Psoas muscle (tissue), 8 donors: ENCODE data around the gene PFKFB2. TPM values are rescaled to one million over a fixed set of nuclear protein-coding genes. Genes with fewer than 3 reads are reported as not detected.

ENCODE experiments used
- ATAC-seq, 4 donors: fragments of 200-7000 bp; cut with Tn5 transposase; one replicate each; pipeline ENCODE4 v1.9.1; 2020; ENCODE audit warnings: moderate library complexity in 3 of 4, mild to moderate bottlenecking in 2 of 4
- DNase-seq, 2 donors: peaks; one replicate each; pipeline ENCODE4 v3.0.0-alpha.2; 2020
- H3K27ac ChIP-seq: fragments of 200-600 bp; one replicate; pipeline ENCODE4 v1.8.0; 2022
- H3K27me3 ChIP-seq, 3 donors: fragments of 200-600 bp in 1 of 3; one replicate each; pipeline versions ENCODE4 v1.6.1 to v1.8.0; 2013 to 2022; ENCODE audit warnings: low read length in 2 of 3, mild to moderate bottlenecking in 2 of 3, moderate library complexity in 1 of 3; ENCODE audit not compliant: insufficient read depth in 3 of 3
- H3K36me3 ChIP-seq, 2 donors: fragments of 200-600 bp in 1 of 2; one replicate each; pipeline versions ENCODE4 v1.6.1 to v1.8.0; 2013 to 2022; ENCODE audit warnings: low read depth in 1 of 2, mild to moderate bottlenecking in 1 of 2, moderate library complexity in 1 of 2; ENCODE audit not compliant: insufficient read depth in 1 of 2
- H3K4me1 ChIP-seq: fragments of 200-600 bp; one replicate; pipeline ENCODE4 v1.8.0; 2022
- H3K4me3 ChIP-seq: fragments of 200-600 bp; one replicate; pipeline ENCODE4 v1.8.0; 2022; ENCODE audit warnings: mild to moderate bottlenecking
- H3K9me3 ChIP-seq: fragments of 200-600 bp; one replicate; pipeline ENCODE4 v1.8.0; 2022
- WGBS, 3 donors: extraction: QIAGEN DNeasy Blood & Tissue Kit; methylation state at CpG; one replicate each; pipeline versions ENCODE4 v1.1.6 to v1.1.7; 2013; 5-methylcytosine and 5-hydroxymethylcytosine counted together
- intact Hi-C, 2 donors: fragments of 100-400 bp; cut with DNase I; formaldehyde crosslinking; loops; one replicate each; pipeline versions ENCODE4 v1.11.0 to v1.14.2; 2022
- polyA plus RNA-seq, 3 donors: library from polyadenylated mRNA; stranded (reverse); fragments of 200-250 nt; gene quantifications; one replicate each; pipeline ENCODE4 v1.2.3, GENCODE V29; 2013
- total RNA-seq, 4 donors: library from RNA; stranded (reverse); fragmentation: NEBNext Ultra II Directional in 2 of 4; extraction: Animal tissue kit (Norgen Biotek cat#: 25700) in 2 of 4; gene quantifications; one replicate each; pipeline versions ENCODE4 v1.2.1 to v1.2.4, GENCODE V29; 2021 to 2023
- TF ChIP-seq, protein P1 (sequence below): fragments of 200-600 bp; IDR thresholded peaks from one replicate; pipeline ENCODE4 v1.8.0; 2022; ENCODE audit warnings: antibody characterized with exemption
- donor health status: healthy with polysubstance abuse.
- donor health status: DM: no; HTN: no; CAD: no; lungs with moderate emphysema.
- donor health status: Bipolar disorder and iron deficiency.
- donor health status: healthy.
- donor health status: DM: yes; HTN: yes; CAD: no.
- donor health status: DM: no; HTN: no; CAD: no.
- donor health status: DM: no; HTN: no; CAD: no.
- donor health status: DM: yes; HTN: yes; CAD: no.

Gene PFKFB2
- total and polyA plus RNA-seq, 7 donors = 3.9 to 149 (median 36.0) TPM

DNA sequence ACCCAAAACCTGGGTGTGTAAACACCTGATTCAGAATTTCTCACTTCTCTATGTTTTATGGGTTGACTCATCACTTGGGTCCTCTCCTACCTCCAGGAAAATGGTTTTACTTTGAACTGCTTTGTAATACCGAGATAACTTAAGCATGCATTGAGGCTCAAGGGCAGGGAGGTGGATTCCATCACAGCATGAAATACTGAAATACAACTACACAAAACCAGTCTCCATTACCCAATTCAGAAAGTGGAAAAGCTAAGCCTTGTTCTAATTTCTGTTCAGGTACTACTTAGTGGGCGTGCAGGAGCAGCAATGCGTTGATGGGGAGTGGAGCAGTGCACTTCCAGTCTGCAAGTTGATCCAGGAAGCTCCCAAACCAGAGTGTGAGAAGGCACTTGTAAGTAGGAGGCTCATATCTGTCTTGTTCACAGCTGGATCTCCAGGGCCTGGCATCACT, 44.8 kb downstream of the PFKFB2 start:
- no peak overlapping the region for H3K27ac ChIP-seq
- peaks cover 0 to 5% (median 0%) of the 10 kb centered on the region in 3 donors for H3K27me3 ChIP-seq
- H3K36me3 ChIP-seq = no peaks in the 10 kb centered on the region
- H3K9me3 ChIP-seq = no peaks in the 10 kb centered on the region
- TF ChIP-seq, protein P1, sequence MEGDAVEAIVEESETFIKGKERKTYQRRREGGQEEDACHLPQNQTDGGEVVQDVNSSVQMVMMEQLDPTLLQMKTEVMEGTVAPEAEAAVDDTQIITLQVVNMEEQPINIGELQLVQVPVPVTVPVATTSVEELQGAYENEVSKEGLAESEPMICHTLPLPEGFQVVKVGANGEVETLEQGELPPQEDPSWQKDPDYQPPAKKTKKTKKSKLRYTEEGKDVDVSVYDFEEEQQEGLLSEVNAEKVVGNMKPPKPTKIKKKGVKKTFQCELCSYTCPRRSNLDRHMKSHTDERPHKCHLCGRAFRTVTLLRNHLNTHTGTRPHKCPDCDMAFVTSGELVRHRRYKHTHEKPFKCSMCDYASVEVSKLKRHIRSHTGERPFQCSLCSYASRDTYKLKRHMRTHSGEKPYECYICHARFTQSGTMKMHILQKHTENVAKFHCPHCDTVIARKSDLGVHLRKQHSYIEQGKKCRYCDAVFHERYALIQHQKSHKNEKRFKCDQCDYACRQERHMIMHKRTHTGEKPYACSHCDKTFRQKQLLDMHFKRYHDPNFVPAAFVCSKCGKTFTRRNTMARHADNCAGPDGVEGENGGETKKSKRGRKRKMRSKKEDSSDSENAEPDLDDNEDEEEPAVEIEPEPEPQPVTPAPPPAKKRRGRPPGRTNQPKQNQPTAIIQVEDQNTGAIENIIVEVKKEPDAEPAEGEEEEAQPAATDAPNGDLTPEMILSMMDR = no peak
- ATAC-seq (no peak), DNase-seq (no peak)
- intact Hi-C loops = no loop called here
- no peaks in the 10 kb centered on the region for H3K4me1 ChIP-seq
- H3K4me3 ChIP-seq = no peak overlapping the region
- WGBS, 3 donors = 90 to 95% (median 92%) methylated on average over 3 of the region's 3 CpGs

DNA sequence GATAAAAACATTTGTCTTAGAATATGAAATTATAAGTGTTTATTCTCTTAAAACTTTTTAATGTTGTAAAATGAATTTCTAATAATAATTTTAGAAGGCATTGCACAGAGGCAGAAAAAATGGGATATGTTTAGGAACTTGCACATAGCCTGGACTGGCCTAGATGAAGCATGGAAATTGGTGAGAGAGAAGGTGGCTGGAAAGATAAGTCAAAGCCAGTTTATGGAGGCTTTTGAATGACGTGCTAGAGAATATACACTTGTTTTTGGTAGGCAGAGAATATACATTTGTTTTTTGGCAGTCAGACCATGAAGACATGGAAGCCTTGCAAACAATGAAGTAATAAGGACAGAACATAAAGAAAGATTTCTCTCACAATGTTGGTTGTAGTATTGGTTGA, 48.6 kb downstream of the PFKFB2 start:
- H3K4me3 ChIP-seq = no peak overlapping the region
- intact Hi-C loops = no loop called here
- DNase-seq = no peak
- H3K27me3 ChIP-seq = peaks cover 0 to 6% (median 0%) of the 10 kb centered on the region in 3 donors
- no peaks in the 10 kb centered on the region for H3K4me1 ChIP-seq
- TF ChIP-seq, protein P1 = no peak
- 71 to 79% (median 76%) methylated on average over 1 of the region's 1 CpG for WGBS, 3 donors
- H3K36me3 ChIP-seq = no peaks in the 10 kb centered on the region
- ATAC-seq = no peak
- no peak overlapping the region for H3K27ac ChIP-seq
- H3K9me3 ChIP-seq = no peaks in the 10 kb centered on the region

DNA sequence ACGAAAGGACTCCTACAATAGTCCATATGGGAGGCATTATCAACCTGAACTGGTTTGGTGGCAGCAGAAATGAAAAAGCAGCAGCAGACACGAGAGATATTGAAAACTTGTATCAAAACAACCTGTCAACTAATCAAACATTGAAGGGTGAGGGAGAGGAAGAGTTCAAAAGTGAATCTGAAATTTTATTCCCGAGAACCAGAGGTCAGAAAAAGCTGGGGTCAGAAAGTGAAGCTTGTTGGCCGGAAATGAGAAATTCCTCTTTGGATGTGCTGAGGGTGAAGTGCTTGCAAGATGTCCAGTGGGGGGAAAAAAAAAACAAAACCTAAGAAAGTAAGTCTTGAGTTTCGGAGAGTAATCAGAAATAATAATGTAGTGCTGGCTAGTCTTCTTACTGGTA, 49.1 kb downstream of the PFKFB2 start:
- Histone ChIP-seq H3K4me3 (no peak overlapping the region), H3K27me3 (peaks cover 0 to 9% (median 0%) of the 10 kb centered on the region in 3 donors), H3K36me3 (no peaks in the 10 kb centered on the region), H3K4me1 (no peaks in the 10 kb centered on the region), H3K27ac (no peak overlapping the region), H3K9me3 (no peaks in the 10 kb centered on the region)
- ATAC-seq = no peak
- 61 to 76% (median 66%) methylated on average over 5 of the region's 5 CpGs for WGBS, 3 donors
- intact Hi-C loops = no loop called here
- DNase-seq = no peak
- TF ChIP-seq, protein P1 = no peak

DNA sequence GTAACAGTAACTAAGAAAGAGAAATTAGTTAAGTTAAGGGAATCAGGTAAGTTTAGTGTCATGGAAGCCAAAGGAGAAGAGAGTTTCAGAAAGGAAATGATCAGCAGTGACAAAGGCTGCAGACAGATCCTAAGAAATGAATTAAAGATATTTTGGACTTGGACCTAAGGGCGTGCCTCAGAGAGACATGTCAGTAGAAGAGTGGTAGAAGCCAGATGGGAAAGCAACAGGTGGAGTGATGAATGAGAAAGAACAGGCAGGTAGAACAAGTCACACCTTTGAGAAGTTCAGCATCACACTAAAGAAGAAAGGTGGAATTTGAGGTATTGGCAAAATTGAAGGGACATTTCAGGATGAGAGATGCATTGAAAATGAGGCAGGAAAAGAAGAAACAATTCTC, 49.6 kb downstream of the PFKFB2 start:
- Histone ChIP-seq H3K9me3 (no peaks in the 10 kb centered on the region), H3K27ac (no peak overlapping the region), H3K4me3 (no peak overlapping the region), H3K4me1 (no peaks in the 10 kb centered on the region), H3K27me3 (peaks cover 0 to 9% (median 0%) of the 10 kb centered on the region in 3 donors), H3K36me3 (no peaks in the 10 kb centered on the region)
- TF ChIP-seq, protein P1 = no peak
- intact Hi-C loops = no loop called here
- WGBS, 3 donors = 72 to 94% (median 81%) methylated on average over 1 of the region's 1 CpG
- ATAC-seq (no peak), DNase-seq (no peak)

DNA sequence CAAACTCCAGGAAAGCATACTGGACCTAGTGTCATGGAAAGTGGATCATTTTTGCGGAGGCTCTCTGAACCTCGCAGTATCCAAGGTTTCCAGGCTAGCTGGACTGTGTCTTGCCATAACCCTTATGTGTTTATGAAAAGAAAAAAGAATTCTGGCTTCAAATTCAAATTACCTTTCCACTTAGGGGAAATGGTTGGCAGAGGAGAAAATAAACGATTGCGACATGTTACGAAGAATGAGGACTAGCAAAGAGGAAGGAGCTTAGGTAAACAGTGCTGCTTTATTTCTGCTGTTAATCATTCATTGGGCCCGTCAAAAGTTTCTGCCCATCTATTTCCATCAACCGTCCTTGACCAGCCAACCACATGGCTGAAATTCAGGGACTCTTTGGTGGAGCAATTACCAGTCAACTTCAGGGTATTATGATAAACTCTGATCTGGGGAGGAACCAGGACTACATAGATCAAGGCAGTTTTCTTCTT, 50.9 kb downstream of the PFKFB2 start, which contains the start of gene C4BPA:
C4BPA (plus strand) TSS at position 342 of the 482 bp plus-strand sequence. CDS start 8,793 bp downstream, outside the sequence.
- Histone ChIP-seq H3K36me3 (no peaks in the 10 kb centered on the region), H3K4me1 (no peaks in the 10 kb centered on the region), H3K27me3 (peaks cover 0 to 9% (median 0%) of the 10 kb centered on the region in 3 donors), H3K27ac (no peak within 1 kb of the TSS), H3K9me3 (no peaks in the 10 kb centered on the region), H3K4me3 (no peak within 1 kb of the TSS)
- TF ChIP-seq, protein P1 = no peak
- DNase-seq (no peak), ATAC-seq (no peak)
- intact Hi-C loops = no loop called here
- WGBS, 3 donors = 85 to 88% (median 86%) methylated on average over 7 of the region's 7 CpGs
